Vagina (tissue), 2 donors: Measurements from ENCODE around the gene ANO2.

Experiments
- CTCF ChIP-seq, 3 experiments: fragments of 450-650 bp in 2 of 3; fragments of 200-600 bp in 1 of 3; sonication (generic) in 1 of 3; IDR thresholded peaks; one replicate each; pipeline ENCODE4 v1.5.1; 2017 to 2019; ENCODE audit warnings: antibody characterized with exemption in 3 of 3, mild to moderate bottlenecking in 2 of 3, moderate library complexity in 2 of 3
- POLR2A ChIP-seq, 2 donors: fragments of 450-650 bp; IDR thresholded peaks; one replicate each; pipeline ENCODE4 v1.6.1; 2017; ENCODE audit warnings: antibody characterized with exemption in 2 of 2, mild to moderate bottlenecking in 2 of 2, moderate library complexity in 2 of 2

GRCh38 chr12:5737778-5738177, 207.3 kb downstream of the ANO2 start:
- TF ChIP-seq POLR2A (IDR thresholded peaks at IDR 0.05) (no peak), CTCF (IDR thresholded peaks at IDR 0.05) (no peak)
